IPS-NIHi7 (cell line): ENCODE measurements around the gene PLA2G2D.
"Not testable (repeated sequence)": the region's sequence is repeated elsewhere in the genome, so short reads cannot be mapped to it uniquely, and the experiment has no call there.

Experiments used
- DNase-seq: peaks from one replicate; pipeline ENCODE4 v3.0.0; 2012; ENCODE audit warnings: mixed read lengths; ENCODE audit errors: extremely low spot score

PLA2G2D gene

DNA sequence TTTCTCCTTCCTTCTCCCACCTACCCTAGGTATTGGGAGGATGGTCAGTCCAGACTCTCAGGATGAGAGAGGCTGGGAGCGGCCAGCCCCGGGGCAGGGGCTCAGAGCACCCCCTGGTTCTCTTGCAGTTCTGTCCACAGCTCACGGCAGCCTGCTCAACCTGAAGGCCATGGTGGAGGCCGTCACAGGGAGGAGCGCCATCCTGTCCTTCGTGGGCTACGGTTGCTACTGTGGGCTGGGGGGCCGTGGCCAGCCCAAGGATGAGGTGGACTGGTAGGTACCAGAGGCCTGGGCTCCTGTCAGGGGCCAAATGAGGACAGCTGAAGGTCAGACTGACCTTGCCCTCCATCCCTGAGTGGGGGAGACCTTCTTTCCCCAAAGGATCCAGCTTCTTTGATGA, 24.0 kb upstream of the PLA2G2D start:
- no peak for DNase-seq

DNA sequence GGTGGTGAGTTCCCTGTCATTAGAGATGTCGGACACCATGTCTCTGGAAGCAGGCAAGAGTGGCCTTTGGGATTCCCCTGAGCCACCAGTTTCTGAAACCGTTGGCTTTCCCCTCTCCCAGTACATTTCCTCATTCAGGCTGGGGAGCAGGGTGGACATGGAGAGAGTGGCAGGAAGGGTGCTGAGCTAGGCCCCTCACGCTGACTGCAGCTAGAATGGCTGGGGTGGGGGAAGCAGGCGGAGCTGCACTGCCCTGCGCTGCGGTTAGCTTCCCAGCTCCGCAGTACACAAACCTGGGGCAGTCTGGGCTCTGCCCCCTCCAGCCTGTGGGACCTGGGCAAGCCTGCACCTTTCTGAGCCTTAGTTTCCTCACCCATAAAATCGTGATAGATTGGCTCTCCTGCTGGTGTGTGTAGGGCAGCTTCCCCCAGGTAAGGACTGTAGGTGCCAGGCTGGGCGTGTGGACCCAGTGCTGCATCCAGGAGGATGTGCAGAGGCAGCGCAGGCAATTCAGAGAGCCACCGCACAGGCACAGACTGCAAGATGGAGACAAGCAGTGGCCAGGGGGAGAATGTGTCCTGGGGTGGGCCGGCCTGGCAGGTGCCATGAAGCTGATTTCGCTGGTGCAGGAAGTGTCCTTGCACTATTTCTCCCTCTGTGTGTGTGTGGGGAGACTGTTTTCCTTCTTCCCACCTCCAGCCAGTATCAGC, 22.8 kb upstream of the PLA2G2D start:
- DNase-seq = no peak

GRCh38 chr1:20141466-20141865, 22.1 kb upstream of the PLA2G2D start:
- DNase-seq = no peak

GRCh38 chr1:20141001-20141400, 21.7 kb upstream of the PLA2G2D start:
- no peak for DNase-seq

DNA sequence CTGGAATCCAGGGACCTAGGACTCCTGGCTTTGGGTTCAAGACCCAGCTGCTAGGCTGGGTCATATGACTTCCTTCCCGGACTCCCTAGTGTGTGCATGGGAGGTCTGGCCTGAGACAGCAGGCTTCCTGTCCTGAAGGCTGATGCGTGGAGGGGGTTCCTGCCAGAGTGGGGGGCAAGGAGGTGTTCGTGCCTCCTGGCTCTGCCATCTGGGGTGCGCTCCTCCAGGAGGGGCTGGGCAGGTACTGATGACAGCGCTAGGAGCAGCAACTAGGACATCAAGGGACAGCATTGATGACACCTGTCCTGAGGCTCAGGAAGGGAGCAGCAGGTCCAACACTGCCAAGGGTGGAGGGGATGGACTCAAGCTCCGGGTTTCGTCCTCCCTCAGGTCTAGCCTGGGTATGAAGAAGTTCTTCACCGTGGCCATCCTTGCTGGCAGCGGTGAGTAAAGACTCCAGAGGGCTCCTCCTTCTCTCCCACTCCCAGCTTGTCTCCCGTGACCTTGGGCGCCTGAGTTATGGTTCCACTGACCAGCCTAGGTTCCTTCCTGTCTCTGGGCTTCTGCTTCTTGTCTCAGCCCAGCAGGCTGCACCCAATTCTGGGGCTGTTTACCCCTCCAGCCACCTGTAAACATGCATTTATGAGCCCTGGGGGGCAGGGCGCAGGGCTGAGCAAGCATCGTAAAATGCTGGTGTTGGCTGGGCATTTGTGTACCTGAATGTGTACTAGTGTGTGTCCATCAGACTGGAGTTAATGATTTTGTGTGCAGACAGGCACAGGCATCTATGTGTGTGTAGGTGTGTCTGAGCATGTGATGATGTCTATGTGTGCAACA, 20.7 kb upstream of the PLA2G2D start:
- DNase-seq = no peak

DNA sequence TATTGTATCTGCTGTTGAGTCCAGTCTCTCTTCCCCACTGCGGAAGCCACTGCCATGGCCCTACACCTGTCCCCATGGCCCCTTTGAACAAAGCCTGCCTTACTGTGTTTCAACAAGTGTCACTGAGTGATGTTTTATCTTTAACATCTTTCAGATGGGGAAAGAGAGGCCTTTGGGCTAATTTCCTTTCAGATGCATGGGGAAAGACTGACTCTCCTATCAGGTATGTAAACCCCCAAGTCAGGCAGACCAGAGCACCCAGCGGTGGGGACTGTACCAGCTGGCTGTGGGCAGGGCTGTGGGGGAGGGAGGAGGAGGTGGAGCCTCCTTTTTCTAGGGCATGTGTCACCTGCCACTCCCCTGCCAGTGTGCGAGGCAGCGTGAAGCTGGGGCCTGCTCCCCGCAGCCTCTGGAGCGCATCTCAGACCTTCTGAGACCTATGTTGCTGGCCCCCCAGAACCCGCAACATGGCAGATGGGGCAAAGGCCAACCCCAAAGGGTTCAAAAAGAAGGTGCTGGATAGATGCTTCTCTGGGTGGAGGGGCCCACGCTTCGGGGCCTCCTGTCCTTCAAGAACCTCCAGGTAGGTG, 19.7 kb upstream of the PLA2G2D start, which contains the start of gene PLA2G2F:
TSS of gene PLA2G2F (plus strand) at position 363 of the 590 bp plus-strand sequence. CDS start at position 468, 105 bp downstream.
- DNase-seq = peak; percentile 9

DNA sequence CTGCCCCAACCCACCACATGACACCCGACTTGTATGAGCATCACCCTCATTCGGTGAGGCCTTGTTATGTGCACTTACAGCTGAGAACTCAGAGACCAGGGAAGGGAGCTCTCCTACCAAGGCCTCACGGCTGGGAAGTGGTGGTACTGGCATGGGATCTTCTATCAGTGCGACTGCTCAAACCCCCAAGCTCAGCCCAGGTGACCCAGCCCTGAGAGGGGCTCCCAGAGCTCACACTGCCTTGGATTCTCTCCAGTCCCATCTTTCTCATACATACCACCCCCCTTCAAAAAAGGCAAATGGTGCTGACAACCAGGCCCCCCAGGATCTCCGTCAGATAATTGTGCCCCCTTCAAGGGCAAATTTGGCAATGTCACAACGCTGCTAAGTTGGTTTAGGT, 19.0 kb upstream of the PLA2G2D start:
- peak; percentile 7 for DNase-seq

DNA sequence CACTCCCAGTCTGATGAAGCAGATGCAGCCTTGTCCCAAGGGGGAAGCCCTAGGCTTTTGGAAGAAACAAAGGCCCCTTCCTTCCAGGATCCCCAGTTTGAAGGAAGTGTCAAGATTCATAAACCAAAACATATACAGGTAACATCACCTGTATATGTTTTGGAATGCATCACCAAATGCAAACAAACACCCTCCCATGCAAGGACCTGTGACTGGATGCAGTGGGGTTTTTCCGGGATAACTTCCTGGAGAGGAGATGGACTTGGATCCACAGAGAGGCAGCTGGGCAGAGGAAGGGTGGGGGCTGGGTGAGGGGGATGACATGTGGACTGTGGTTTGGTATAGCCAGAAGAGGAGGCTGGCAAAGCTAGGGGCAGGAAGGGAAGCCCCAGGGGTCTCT, 18.3 kb upstream of the PLA2G2D start:
- peak; percentile 7 for DNase-seq

- peak; percentile 7 for DNase-seq
Observed at GRCh38 chr1:20137055-20137454, 17.7 kb upstream of the PLA2G2D start.

DNA sequence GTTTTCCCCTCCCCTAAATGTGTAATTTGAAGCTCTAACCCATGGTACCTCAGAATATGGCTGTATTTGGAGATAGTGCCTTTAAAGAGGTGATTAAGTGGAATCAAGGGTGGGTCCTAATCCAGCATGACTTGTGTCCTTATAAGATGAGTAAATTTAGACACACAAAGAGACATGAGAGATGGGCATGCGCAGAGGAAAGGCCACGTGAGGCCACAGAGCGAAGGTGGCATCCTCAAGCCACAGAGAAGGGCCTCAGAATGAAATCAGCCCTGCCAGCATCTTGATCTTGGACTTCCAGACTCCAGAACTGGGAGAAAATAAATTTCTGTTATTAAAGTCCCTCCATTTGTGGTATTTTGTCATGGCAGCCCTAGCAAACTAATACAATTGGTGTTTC, 16.9 kb upstream of the PLA2G2D start:
- DNase-seq = no peak

DNA sequence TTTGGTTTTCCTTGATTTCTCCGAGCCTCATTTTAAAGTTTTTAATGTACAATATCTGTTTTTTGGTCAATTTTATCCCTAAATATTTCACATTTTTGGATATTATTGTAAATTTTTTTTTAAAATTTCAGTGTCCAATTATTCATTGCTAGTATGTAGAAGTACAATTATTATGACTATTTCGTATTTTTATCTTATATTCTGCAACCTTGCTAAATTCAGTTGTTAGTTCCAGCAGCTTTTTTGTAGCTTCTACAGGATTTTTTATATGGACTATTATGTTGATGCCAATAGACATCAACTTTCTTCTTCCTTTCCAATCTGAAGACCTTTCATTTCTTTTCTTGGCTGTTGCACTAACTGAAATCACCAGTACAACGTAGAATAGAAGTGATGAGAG, 15.7 kb upstream of the PLA2G2D start:
- DNase-seq = no peak

- DNase-seq = not testable (repeated sequence)
Observed at GRCh38 chr1:20130518-20130917, 11.2 kb upstream of the PLA2G2D start.

DNA sequence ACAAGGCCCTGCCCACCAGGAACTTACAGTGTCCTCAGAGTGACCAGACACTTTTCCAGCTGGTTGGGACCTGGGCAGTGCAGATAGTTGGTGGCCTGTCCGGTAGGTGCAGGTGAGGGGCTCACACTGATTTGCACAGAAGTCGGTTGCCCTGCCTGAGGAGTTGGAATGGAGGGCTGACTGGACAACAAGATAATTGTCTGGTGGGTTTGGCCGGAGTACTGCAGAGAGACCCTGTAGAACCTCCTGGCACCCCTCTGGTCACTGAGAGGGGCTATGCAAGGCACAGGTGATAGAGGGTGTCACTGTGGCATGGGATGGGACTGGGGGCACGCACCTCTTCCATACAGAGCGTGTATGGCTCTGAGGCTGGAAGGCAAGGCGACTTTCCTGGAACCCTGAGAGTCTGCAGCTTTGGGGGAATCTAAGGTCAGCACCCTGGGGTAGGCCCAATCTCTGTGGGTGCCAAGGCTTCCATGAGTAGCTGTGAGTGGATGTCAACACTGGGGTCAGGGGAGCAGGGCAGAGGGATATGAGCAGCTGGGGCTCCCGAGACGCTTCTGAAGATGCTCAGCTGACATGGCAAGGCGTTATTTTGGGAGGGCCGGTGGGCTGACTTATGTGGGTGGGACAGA, 7.6 kb upstream of the PLA2G2D start:
- no peak for DNase-seq

GRCh38 chr1:20126041-20126805, 6.9 kb upstream of the PLA2G2D start:
- DNase-seq = no peak

- no peak for DNase-seq
Observed at GRCh38 chr1:20125100-20125499, 5.8 kb upstream of the PLA2G2D start.

DNA sequence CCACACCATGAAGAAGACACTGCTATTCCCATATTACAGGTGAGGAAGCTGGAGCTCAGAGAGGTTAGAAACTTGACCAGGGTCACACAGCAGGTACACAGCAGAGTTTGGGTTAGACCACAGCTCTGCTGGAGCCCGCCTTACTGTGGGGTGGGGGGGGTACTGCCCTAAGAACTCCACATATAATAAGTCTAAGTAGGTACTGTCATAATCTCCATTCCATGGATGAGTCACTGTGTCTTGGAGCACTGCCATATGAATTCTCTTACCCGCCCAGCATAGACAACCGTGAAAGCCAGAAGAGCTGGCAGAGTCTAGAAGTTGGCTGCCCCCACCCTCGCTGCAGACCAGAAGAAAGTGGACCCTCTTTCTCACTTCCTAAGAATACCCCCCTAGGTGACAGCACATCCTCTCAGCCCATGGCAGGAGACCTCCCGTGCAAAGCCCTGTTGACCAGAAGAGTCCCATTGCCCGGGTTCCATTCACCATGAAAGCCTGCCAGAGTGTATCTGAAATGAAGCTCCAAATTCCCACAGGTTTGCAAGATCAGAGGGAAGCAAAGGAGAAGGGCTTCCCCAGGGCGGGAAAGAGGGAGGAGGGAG, 5.2 kb upstream of the PLA2G2D start:
- DNase-seq = no peak

DNA sequence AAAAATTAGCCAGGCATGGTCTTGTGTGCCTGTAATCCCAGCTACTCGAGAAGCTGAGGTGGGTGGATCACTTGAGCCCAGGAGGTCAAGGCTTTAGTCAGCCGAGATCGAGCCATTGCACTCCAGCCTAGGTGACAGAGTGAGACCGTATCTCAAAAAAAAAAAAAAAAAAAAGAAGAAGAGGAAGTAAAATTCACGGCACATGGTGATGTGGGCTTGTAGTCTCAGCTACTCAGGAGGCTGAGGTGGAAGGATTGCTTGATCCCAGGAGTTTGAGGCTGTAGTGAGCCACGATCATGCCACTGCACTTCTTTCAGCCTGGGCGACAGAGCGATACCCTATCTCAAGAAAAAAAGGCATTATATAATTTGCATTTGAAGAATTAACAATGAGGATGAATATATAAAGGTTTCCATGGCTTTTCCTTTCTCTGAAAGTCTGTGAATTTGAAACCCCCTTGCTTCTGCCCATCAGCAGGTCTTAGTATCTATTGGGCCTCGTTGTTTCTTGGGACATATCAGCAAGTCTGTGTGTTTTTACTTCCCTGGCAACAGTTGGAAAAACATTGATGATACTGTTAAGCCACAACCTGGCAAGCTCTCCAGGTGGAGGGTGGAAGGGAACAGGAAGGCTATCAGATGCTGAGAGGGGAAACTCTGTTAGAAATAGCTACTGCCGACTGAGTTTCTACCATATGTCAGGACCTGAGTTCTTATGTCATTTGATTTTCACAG, 4.6 kb upstream of the PLA2G2D start:
- DNase-seq = no peak

- no peak for DNase-seq
Observed at GRCh38 chr1:20120796-20121195, 1.5 kb upstream of the PLA2G2D start.

- DNase-seq = no peak
Observed at GRCh38 chr1:20117236-20117635, 2.1 kb downstream of the PLA2G2D start.

GRCh38 chr1:20115916-20116315, 3.4 kb downstream of the PLA2G2D start:
- DNase-seq = no peak
